GM18526 (cell line): ENCODE data around the gene CCDC150.

Source experiments
- POLR2A ChIP-seq: IDR thresholded peaks from 3 replicates; pipeline ENCODE4 v1.6.1; 2011; ENCODE audit not compliant: insufficient read length; ENCODE audit errors: extremely low read depth

CCDC150 gene

GRCh38 chr2:196725882-196726281 is 86.4 kb downstream of the CCDC150 start:
- TF ChIP-seq POLR2A: no peak

DNA sequence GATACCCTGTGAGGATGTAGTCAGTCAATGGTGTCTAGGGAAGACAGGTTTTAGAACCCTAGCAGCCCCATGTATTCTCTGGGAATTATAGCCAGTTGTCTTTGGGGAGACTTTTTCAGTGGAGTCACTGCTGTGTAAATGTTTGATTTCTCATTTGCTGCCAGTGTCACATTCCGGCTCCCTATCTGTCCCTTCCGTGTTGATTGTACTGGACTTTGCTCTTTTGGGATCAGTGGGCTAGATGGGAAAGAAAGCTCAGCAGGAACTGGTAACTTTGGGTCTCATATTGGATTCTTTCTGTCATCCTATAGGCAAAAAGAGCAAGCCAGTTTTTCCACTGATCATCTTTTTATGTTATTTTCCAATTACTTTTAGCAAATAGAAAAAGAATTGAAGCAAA is 89.9 kb downstream of the CCDC150 start:
- no peak for TF ChIP-seq POLR2A

DNA sequence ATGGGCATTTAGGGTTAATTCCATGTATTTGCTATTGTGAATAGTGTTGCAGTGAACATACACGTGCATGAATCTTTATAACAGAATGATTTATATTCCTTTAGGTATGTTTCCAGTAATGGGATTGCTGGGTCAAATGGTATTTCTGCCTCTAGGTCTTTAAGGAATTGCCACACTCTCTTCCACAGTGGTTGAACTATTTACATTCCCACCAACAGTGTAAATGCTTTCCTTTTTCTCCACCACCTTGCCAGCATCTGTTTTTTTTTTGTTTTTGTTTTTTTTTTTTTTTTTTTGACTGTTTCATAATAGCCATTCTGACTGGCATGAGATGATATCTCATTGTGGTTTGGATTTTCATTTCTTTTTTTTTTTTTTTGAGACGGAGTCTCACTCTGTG is 97.5 kb downstream of the CCDC150 start:
- TF ChIP-seq POLR2A: no peak

DNA sequence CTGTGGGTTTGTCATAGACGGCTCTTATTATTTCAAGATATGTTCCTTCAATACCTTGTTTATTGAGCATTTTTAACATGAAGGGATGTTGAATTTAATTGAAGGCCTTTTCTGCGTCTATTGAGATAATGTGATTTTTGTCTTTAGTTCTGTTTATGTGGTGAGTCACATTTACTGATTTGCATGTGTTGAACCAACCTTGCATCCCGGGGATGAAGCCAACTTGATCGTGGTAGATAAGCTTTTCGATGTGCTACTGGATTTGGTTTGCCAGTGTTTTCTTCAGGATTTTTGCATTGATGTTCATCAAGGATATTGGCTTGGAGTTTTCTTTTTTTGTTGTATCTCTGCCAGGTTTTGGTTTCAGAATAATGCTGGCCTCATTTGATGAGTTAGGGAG is 99.5 kb downstream of the CCDC150 start:
- TF ChIP-seq POLR2A: no peak

DNA sequence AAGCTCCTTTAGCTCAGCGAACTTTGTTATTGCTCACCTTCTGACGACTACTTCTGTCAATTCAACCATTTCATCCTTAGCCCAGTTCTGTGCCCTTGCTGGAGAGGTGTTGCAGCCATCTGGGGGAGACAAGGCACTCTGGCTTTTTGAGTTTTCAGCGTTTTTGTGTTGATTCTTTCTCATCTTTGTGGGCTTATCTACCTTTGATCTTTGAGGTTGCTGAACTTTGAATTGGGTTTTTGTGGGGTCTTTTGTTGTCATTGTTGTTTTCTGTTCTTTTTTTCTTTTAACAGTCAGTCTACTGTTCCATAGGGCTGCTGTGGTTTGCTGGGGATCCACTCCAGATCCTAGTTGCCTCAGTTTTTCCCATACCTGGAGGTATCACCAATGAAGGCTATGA is 102.7 kb downstream of the CCDC150 start:
- no peak for TF ChIP-seq POLR2A

GRCh38 chr2:196742685-196743084 is 103.2 kb downstream of the CCDC150 start:
- no peak for TF ChIP-seq POLR2A

- TF ChIP-seq POLR2A: no peak
Observed at GRCh38 chr2:196743165-196743564, 103.7 kb downstream of the CCDC150 start.

GRCh38 chr2:196745711-196746110 is 106.2 kb downstream of the CCDC150 start:
- no peak for TF ChIP-seq POLR2A

GRCh38 chr2:196747400-196747799 is 107.9 kb downstream of the CCDC150 start:
- TF ChIP-seq POLR2A: no peak

- no peak for TF ChIP-seq POLR2A
Observed at GRCh38 chr2:196748123-196748522, 108.6 kb downstream of the CCDC150 start.

DNA sequence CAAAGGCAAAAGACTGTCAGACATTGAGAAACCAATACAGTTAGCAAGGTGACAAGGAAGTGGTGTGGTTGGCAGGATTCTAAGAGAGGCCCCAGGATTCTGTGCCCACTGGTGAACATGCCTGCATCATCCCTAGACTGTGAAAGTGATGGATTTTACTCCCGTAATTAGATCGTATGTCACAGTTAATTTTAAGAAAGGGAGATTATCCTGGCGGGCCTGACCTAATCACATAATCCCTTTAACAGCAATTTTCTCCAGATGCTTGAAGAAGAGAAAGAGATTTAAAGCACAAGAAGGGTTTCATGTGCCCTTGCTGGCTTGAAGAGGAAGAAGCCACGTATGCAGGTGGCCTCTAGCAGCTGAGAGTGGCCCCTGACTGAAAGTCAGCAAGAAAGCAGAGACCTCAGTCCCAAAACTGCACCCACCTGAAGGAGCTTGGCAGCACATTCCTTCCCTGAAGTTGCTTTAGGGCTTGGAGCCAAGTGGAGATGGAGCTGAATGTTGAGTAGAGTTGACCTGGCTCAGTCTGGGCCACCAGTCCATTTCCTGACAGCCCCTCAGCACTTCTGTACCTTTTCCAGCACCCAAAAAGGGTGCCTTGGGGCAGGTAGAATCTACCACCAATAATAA is 110.9 kb downstream of the CCDC150 start:
- no peak for TF ChIP-seq POLR2A

DNA sequence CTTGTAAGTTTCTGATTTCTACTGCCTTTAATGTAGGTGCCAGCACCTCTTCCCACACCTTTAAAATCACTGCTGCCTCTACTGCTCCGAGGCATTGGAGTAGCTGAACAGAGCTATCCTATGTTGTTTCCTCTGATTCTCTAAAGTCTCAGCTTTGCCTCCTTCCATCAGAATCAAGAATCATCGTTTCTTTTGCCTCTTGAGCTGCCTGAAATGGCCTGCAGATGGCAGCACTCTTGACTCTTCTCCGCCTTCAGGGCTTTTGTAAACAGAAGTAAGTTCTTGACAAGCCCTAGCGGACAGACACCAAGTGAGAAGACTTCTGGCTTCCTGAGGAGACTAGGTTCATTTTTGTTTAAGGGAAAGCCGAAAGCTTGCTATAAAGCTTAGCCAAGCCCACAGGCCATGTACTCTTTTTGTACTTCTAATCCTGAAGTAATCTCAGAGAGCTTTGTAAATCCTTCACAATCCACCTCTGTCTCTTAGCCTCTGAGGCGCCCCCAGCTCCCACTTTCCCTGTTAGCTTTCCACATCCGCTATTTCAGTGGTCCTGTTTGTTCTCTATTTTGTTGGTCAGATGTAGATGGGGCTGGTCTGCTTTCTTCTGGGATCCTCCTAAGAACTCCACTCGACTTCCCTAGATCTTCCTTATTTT is 111.6 kb downstream of the CCDC150 start:
- no peak for TF ChIP-seq POLR2A

- no peak for TF ChIP-seq POLR2A
Observed at GRCh38 chr2:196758474-196759377, 119.2 kb downstream of the CCDC150 start.

DNA sequence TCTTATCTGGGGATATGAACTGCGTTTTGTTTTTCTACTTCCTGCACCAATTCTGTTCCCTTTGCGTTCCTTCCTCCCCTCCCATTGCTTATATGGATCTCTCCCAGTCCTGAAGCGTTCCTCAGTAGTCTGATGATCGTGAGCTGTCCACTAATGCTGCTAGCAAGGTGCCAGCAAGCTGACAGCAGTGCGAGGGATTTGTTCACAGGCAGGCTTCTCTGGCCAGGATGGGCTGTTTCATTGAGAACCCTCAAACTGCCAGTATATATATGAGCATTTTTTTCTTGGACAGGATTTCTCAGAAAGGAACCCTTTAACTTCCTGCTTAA is 119.8 kb downstream of the CCDC150 start:
- no peak for TF ChIP-seq POLR2A

DNA sequence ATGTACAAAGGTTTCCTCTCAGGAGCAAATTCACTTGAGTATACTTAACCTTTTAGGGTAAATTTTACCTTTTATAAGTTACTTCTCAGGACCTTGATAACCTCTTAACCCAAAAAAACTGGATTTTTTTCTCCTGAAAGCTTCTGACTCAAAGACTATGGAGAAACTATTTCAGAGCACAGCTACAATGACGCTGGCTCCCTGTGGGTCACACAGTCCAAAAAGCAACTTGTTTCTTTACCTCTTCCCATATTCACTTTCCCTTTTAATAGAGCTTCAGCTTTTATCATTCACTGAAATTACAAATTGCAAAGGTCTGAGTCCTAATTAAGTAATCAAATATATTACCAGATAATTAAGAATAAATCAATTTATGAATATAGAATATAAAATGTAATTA is 127.6 kb downstream of the CCDC150 start:
- TF ChIP-seq POLR2A: no peak
